Measurements from ENCODE around the gene PTTG1IP. TPM values are rescaled to one million over a fixed set of nuclear protein-coding genes. Genes with fewer than 3 reads are reported as not detected.

The PTTG1IP gene
- total RNA-seq, 2 donors from 2014 or later, result 216 to 244 TPM

DNA sequence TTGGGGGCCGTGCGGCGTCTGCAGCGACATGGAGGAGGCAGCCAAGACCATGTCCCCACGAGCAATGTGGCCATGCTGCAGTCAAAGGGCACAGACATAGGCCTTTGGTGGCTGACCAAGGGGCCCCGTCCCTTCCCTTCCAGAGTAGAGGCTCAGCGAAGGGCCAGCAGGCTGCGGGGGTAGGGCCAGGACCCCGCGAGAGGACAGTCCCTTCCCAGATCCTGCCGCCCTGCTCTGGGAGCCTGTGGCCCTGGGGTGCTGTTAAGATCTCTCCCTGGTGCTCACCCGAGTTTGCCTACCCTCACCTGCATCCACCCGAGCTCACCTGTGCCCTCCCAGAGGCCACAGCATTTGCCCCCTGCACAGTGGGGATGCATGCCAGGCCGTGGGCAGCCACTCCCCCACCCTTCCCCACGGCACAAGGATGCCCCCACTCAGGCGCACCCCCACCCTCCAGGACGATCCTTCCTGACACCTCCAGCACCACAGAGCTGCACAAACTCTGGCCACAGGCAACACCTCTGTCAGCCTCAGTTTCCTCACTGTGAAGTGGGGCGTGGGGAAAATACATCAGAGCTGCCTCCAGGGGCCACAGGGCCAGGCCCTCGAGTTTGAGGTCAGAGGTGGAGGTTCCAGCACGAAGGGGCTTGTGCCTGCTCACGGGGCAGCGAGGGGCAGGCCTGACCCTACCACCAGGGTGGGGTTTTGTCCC lies 31.7 kb upstream of the PTTG1IP start:
- DNase-seq (ENCODE audit: low spot score), result no peak
- Histone ChIP-seq H3K4me1 (replicated peaks) (no peaks in the 10 kb centered on the region), H3K36me3 (no peaks in the 10 kb centered on the region), H3K9me3 (no peaks in the 10 kb centered on the region), H3K4me3 (no peak overlapping the region), H3K27me3 (replicated peaks; ENCODE audit: insufficient read depth) (no peaks in the 10 kb centered on the region), H3K27ac (no peak overlapping the region)
- intact Hi-C loops (cut with DNase I), result no loop called here
- TF ChIP-seq POLR2AphosphoS5 (IDR thresholded peaks at IDR 0.05) (no peak), POLR2A (IDR thresholded peaks at IDR 0.05) (no peak)
- TF ChIP-seq, protein P1, sequence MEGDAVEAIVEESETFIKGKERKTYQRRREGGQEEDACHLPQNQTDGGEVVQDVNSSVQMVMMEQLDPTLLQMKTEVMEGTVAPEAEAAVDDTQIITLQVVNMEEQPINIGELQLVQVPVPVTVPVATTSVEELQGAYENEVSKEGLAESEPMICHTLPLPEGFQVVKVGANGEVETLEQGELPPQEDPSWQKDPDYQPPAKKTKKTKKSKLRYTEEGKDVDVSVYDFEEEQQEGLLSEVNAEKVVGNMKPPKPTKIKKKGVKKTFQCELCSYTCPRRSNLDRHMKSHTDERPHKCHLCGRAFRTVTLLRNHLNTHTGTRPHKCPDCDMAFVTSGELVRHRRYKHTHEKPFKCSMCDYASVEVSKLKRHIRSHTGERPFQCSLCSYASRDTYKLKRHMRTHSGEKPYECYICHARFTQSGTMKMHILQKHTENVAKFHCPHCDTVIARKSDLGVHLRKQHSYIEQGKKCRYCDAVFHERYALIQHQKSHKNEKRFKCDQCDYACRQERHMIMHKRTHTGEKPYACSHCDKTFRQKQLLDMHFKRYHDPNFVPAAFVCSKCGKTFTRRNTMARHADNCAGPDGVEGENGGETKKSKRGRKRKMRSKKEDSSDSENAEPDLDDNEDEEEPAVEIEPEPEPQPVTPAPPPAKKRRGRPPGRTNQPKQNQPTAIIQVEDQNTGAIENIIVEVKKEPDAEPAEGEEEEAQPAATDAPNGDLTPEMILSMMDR (IDR thresholded peaks at IDR 0.05), result no peak
- 92% methylated on average over 18 of the region's 22 CpGs for WGBS

DNA sequence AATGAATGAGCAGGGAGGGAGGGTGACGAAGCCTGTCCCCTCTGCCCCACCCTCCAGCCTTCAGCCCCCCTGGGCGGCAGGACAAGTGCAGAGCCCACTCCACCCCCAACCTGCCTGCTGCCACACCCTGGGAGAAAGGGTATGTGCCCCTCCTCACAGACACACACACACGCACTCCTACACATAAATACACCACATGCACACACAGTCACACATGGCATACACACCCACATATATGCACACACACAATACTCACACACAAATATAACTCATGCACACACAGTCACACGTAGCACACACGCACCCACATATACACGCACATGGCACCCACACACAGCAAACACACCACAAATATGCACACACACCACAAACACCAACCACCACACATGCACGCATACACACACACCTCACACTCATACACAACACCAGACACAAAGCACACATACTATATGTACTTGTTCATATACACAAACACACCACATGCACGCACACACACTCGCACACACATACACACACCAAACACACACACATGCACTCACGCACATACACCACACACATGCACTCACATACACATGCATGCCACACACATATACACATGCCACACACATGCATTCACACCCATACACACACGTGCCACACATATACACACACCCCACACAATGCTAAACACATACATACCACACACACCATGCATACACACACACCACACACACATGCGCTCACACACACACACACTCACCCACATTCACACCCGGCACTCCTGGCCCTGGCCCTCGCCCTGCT lies 30.8 kb upstream of the PTTG1IP start:
- intact Hi-C loops (cut with DNase I), result no loop called here
- Histone ChIP-seq H3K36me3 (no peaks in the 10 kb centered on the region), H3K4me1 (replicated peaks) (no peaks in the 10 kb centered on the region), H3K9me3 (no peaks in the 10 kb centered on the region), H3K27me3 (replicated peaks; ENCODE audit: insufficient read depth) (no peaks in the 10 kb centered on the region), H3K27ac (no peak overlapping the region), H3K4me3 (no peak overlapping the region)
- 93% methylated on average over 14 of the region's 14 CpGs for WGBS
- no peak for DNase-seq (ENCODE audit: low spot score)
- TF ChIP-seq, protein P1 (IDR thresholded peaks at IDR 0.05), result no peak
- TF ChIP-seq POLR2AphosphoS5 (IDR thresholded peaks at IDR 0.05) (no peak), POLR2A (IDR thresholded peaks at IDR 0.05) (no peak)

DNA sequence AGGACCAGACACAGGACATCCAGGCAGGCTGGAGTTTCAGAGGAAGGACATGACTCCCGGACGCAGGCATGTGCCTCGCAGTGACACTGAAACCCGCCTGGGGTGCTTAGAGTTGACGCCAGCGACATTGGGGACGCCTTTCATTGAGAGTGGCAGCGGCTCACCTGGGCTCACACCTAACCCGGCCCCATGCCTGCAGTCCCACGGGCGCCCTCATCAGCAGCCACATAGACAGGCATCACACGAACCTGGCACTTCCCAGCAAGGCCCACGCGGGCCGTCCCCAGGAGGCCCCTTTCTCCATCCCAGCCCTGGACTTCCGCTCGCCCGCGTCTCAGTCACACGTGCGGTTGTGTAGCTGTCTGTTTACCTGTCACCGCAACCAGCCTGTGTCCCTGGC lies 30.2 kb upstream of the PTTG1IP start:
- no peak overlapping the region for H3K4me3 ChIP-seq
- TF ChIP-seq POLR2AphosphoS5 (IDR thresholded peaks at IDR 0.05) (no peak), POLR2A (IDR thresholded peaks at IDR 0.05) (no peak)
- TF ChIP-seq, protein P1 (IDR thresholded peaks at IDR 0.05), result no peak
- WGBS, result 86% methylated on average over 9 of the region's 22 CpGs
- H3K4me1 ChIP-seq (replicated peaks), result no peaks in the 10 kb centered on the region
- H3K36me3 ChIP-seq, result no peaks in the 10 kb centered on the region
- DNase-seq (ENCODE audit: low spot score), result no peak
- intact Hi-C loops (cut with DNase I), result no loop called here
- H3K9me3 ChIP-seq, result no peaks in the 10 kb centered on the region
- no peaks in the 10 kb centered on the region for H3K27me3 ChIP-seq (replicated peaks; ENCODE audit: insufficient read depth)
- H3K27ac ChIP-seq, result no peak overlapping the region

DNA sequence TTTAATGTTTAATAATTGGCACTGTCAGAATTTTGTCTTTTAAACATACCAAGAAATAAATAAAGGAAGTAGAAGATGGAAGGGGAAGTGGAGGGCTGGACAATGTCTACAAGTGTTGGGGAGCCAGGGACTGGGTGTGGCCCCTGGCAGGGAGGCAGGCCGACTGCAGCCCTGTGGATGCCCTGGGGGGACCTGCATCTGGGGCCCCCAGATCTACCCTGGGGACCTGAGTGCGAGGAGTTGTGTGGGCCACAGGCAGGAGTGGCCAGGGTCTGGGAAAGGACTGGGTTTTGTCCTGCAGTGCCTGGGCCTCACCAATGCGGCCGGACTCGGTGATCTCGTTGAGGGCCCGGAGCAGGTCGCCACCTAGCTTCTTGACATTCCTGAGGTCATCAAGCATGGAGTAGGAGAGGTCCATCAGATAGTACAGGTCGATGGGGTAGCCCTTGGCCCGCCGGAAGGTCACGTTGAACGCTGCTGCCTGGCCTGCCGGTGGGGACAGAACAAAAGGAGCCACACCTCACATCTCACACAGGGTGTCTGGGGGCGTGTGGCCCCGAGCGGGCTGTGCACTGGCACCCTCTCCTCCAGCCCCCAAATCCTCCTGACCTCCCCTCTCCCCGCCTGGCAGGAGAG lies 29.7 kb upstream of the PTTG1IP start:
- H3K27ac ChIP-seq, result no peak overlapping the region
- 89% methylated on average over 18 of the region's 18 CpGs for WGBS
- no peak for DNase-seq (ENCODE audit: low spot score)
- H3K4me1 ChIP-seq (replicated peaks), result no peaks in the 10 kb centered on the region
- intact Hi-C loops (cut with DNase I), result no loop called here
- no peaks in the 10 kb centered on the region for H3K27me3 ChIP-seq (replicated peaks; ENCODE audit: insufficient read depth)
- H3K4me3 ChIP-seq, result no peak overlapping the region
- no peaks in the 10 kb centered on the region for H3K9me3 ChIP-seq
- TF ChIP-seq, protein P1 (IDR thresholded peaks at IDR 0.05), result no peak
- TF ChIP-seq POLR2A (IDR thresholded peaks at IDR 0.05) (no peak), POLR2AphosphoS5 (IDR thresholded peaks at IDR 0.05) (no peak)
- no peaks in the 10 kb centered on the region for H3K36me3 ChIP-seq

Data from prostate gland (tissue), 2 donors.